ENCODE data around the gene VANGL2.

Gene VANGL2

GRCh38 chr1:160429125-160429561, 28.8 kb downstream of the VANGL2 start:
- peak; percentile 51 to 76 (median 67) for DNase-seq

GRCh38 chr1:160429702-160430535, 29.6 kb downstream of the VANGL2 start:
- peak; percentile 68 to 83 (median 69) for DNase-seq

- peak; percentile 13 to 30 (median 29) for DNase-seq
These were observed 30.6 kb downstream of the VANGL2 start for GRCh38 chr1:160431006-160431405.

- DNase-seq: no peak
These were observed 31.2 kb downstream of the VANGL2 start for GRCh38 chr1:160431571-160431970.

GRCh38 chr1:160432371-160432786, 32.0 kb downstream of the VANGL2 start:
- DNase-seq: peak; percentile 67 to 91 (median 86)

GRCh38 chr1:160436966-160437365, 36.6 kb downstream of the VANGL2 start:
- DNase-seq: no peak

- DNase-seq: peak; percentile 17 to 45 (median 35)
These were observed 37.3 kb downstream of the VANGL2 start for GRCh38 chr1:160437432-160438316.

- no peak for DNase-seq
These were observed 38.1 kb downstream of the VANGL2 start for GRCh38 chr1:160438317-160438918.

- DNase-seq: no peak
These were observed 38.6 kb downstream of the VANGL2 start for GRCh38 chr1:160438935-160439334.

- no peak for DNase-seq
These were observed 39.4 kb downstream of the VANGL2 start for GRCh38 chr1:160439718-160440117.

GRCh38 chr1:160446945-160447600, 46.7 kb downstream of the VANGL2 start:
- no peak for DNase-seq

- no peak for DNase-seq
These were observed 49.1 kb downstream of the VANGL2 start for GRCh38 chr1:160449494-160449893.

GRCh38 chr1:160451119-160451858, 50.9 kb downstream of the VANGL2 start:
- DNase-seq: no peak

GRCh38 chr1:160451859-160452232, 51.5 kb downstream of the VANGL2 start:
- no peak for DNase-seq

GRCh38 chr1:160453443-160453842, 53.1 kb downstream of the VANGL2 start:
- DNase-seq: no peak

- DNase-seq: peak in 2 of 3 donors; percentile 38 to 40
These were observed 54.2 kb downstream of the VANGL2 start for GRCh38 chr1:160454371-160455152.

- DNase-seq: no peak
These were observed 54.8 kb downstream of the VANGL2 start for GRCh38 chr1:160455153-160455517.

GRCh38 chr1:160459056-160459455, 58.7 kb downstream of the VANGL2 start:
- DNase-seq: no peak

- DNase-seq: no peak
These were observed 59.3 kb downstream of the VANGL2 start for GRCh38 chr1:160459687-160460086.

- DNase-seq: no peak
These were observed 59.9 kb downstream of the VANGL2 start for GRCh38 chr1:160460214-160460642.

- DNase-seq: peak in 2 of 3 donors; percentile 15 to 35
These were observed 60.4 kb downstream of the VANGL2 start for GRCh38 chr1:160460683-160461287.
